Activated CD4-positive, alpha-beta T cell treated with anti-CD3 and anti-CD28 coated beads, Interleukin-2, amount 10 ng/mL, durations not matched to agents 24 days and 14 days (primary cell): ENCODE results near the gene SAMD4A. TPM values are rescaled to one million over a fixed set of nuclear protein-coding genes. Genes with fewer than 3 reads are reported as not detected.
"Not testable (repeated sequence)": the region's sequence is repeated elsewhere in the genome, so short reads cannot be mapped to it uniquely, and the experiment has no call there.

Experiments
- DNase-seq: peaks from one replicate; pipeline ENCODE4 v3.0.0; 2022
- H3K27ac Mint-ChIP-seq: one replicate; pipeline ENCODE4 v1.8.0; 2022; ENCODE audit warnings: mild to moderate bottlenecking, mixed read lengths
- H3K27me3 Mint-ChIP-seq: one replicate; pipeline ENCODE4 v1.8.0; 2022; ENCODE audit warnings: mixed read lengths
- H3K36me3 Mint-ChIP-seq: one replicate; pipeline ENCODE4 v1.8.0; 2022; ENCODE audit warnings: low read depth, mild to moderate bottlenecking, mixed read lengths
- H3K4me1 Mint-ChIP-seq: one replicate; pipeline ENCODE4 v1.8.0; 2021; ENCODE audit warnings: mixed read lengths
- H3K4me3 Mint-ChIP-seq: one replicate; pipeline ENCODE4 v1.8.0; 2022; ENCODE audit warnings: mild to moderate bottlenecking, moderate library complexity, mixed read lengths
- H3K9me3 Mint-ChIP-seq: one replicate; pipeline ENCODE4 v1.8.0; 2021; ENCODE audit warnings: mixed read lengths
- intact Hi-C: fragments of 100-400 bp; cut with micrococcal nuclease; formaldehyde crosslinking; loops from one replicate; pipeline ENCODE4 v1.15.1; 2023
- total RNA-seq: library from RNA; stranded (reverse); gene quantifications from 2 replicates; pipeline ENCODE4 v1.2.3, GENCODE V29; 2022

Gene SAMD4A
- total RNA-seq, 1 donor from 2014 or later = 4.6 TPM

GRCh38 chr14:54622192-54622958 is 55.4 kb downstream of the SAMD4A start:
- Mint-ChIP-seq H3K9me3 (peaks cover 8% of the 10 kb centered on the region), H3K36me3 (peaks cover 4% of the 10 kb centered on the region), H3K4me1 (peaks cover 28% of the 10 kb centered on the region), H3K27me3 (no peaks in the 10 kb centered on the region), H3K4me3 (no peak overlapping the region), H3K27ac (no peak overlapping the region)
- intact Hi-C loops = loop anchor here (1.0 to 10.0 kb wide), 2 partner anchors 24 to 52 kb away; no protein-coding TSS in a partner anchor
- DNase-seq = peak; percentile 63

- no peaks in the 10 kb centered on the region for H3K27me3 Mint-ChIP-seq
- H3K27ac Mint-ChIP-seq = no peak overlapping the region
- no peak overlapping the region for H3K4me3 Mint-ChIP-seq
- no peak for DNase-seq
- peaks cover 33% of the 10 kb centered on the region for H3K4me1 Mint-ChIP-seq
- peaks cover 4% of the 10 kb centered on the region for H3K36me3 Mint-ChIP-seq
- intact Hi-C loops = loop anchor here (10.0 kb wide), 1 partner anchor 51 kb away; no protein-coding TSS in a partner anchor
- H3K9me3 Mint-ChIP-seq = peaks cover 8% of the 10 kb centered on the region
These were observed 56.5 kb downstream of the SAMD4A start for GRCh38 chr14:54623279-54624004.

- H3K9me3 Mint-ChIP-seq, H3K27ac Mint-ChIP-seq, H3K4me3 Mint-ChIP-seq, DNase-seq, H3K27me3 Mint-ChIP-seq, H3K36me3 Mint-ChIP-seq: not testable (repeated sequence)
- intact Hi-C loops = loop anchor here (10.0 kb wide), 1 partner anchor 51 kb away; no protein-coding TSS in a partner anchor
- peaks cover 38% of the 10 kb centered on the region for H3K4me1 Mint-ChIP-seq
These were observed 57.1 kb downstream of the SAMD4A start for GRCh38 chr14:54624005-54624358.

GRCh38 chr14:54625112-54625511 is 58.2 kb downstream of the SAMD4A start:
- H3K9me3 Mint-ChIP-seq = peaks cover 4% of the 10 kb centered on the region
- intact Hi-C loops = loop anchor here (5.0 to 10.0 kb wide), 3 partner anchors 50 to 67 kb away; partner anchors contain the start of gene SAMD4A
- peaks cover 4% of the 10 kb centered on the region for H3K36me3 Mint-ChIP-seq
- no peak overlapping the region for H3K4me3 Mint-ChIP-seq
- H3K4me1 Mint-ChIP-seq = peaks cover 45% of the 10 kb centered on the region
- H3K27ac Mint-ChIP-seq = no peak overlapping the region
- DNase-seq = no peak
- H3K27me3 Mint-ChIP-seq = no peaks in the 10 kb centered on the region

- Mint-ChIP-seq H3K9me3 (peaks cover 8% of the 10 kb centered on the region), H3K36me3 (peaks cover 4% of the 10 kb centered on the region), H3K27me3 (no peaks in the 10 kb centered on the region), H3K27ac (peak overlapping the region; percentile 72), H3K4me1 (peaks cover 43% of the 10 kb centered on the region), H3K4me3 (peak overlapping the region; percentile 67)
- DNase-seq = no peak
- intact Hi-C loops = loop anchor here (2.0 to 10.0 kb wide), 4 partner anchors 48 to 104 kb away; partner anchors contain the start of gene SAMD4A
These were observed 60.3 kb downstream of the SAMD4A start for GRCh38 chr14:54627219-54627539.

- peak; percentile 88 for DNase-seq
- H3K4me3 Mint-ChIP-seq = peak overlapping the region; percentile 67
- peaks cover 37% of the 10 kb centered on the region for H3K4me1 Mint-ChIP-seq
- intact Hi-C loops = loop anchor here (1.0 to 10.0 kb wide), 5 partner anchors 47 to 146 kb away; partner anchors contain the start of gene SAMD4A
- H3K9me3 Mint-ChIP-seq = peaks cover 12% of the 10 kb centered on the region
- peak overlapping the region; percentile 72 for H3K27ac Mint-ChIP-seq
- peaks cover 4% of the 10 kb centered on the region for H3K36me3 Mint-ChIP-seq
- H3K27me3 Mint-ChIP-seq = no peaks in the 10 kb centered on the region
These were observed 60.8 kb downstream of the SAMD4A start for GRCh38 chr14:54627540-54628363.

- H3K27me3 Mint-ChIP-seq = no peaks in the 10 kb centered on the region
- H3K36me3 Mint-ChIP-seq = no peaks in the 10 kb centered on the region
- H3K9me3 Mint-ChIP-seq = peaks cover 9% of the 10 kb centered on the region
- no peak for DNase-seq
- peaks cover 33% of the 10 kb centered on the region for H3K4me1 Mint-ChIP-seq
- no peak overlapping the region for H3K4me3 Mint-ChIP-seq
- H3K27ac Mint-ChIP-seq = no peak overlapping the region
- intact Hi-C loops = loop anchor here (5.0 to 10.0 kb wide), 3 partner anchors 46 to 63 kb away; partner anchors contain the start of gene SAMD4A
These were observed 62.3 kb downstream of the SAMD4A start for GRCh38 chr14:54629183-54629582.

- Mint-ChIP-seq H3K27me3 (no peaks in the 10 kb centered on the region), H3K36me3 (no peaks in the 10 kb centered on the region), H3K4me3 (no peak overlapping the region), H3K9me3 (peaks cover 9% of the 10 kb centered on the region), H3K27ac (no peak overlapping the region), H3K4me1 (peaks cover 33% of the 10 kb centered on the region)
- no peak for DNase-seq
- intact Hi-C loops = loop anchor here (5.0 to 10.0 kb wide), 3 partner anchors 45 to 63 kb away; partner anchors contain the start of gene SAMD4A
These were observed 62.9 kb downstream of the SAMD4A start for GRCh38 chr14:54629635-54630360.

- intact Hi-C loops = no loop called here
These were observed 64.1 kb downstream of the SAMD4A start for GRCh38 chr14:54631016-54631415.

GRCh38 chr14:54632452-54632851 is 65.5 kb downstream of the SAMD4A start:
- intact Hi-C loops = no loop called here
- DNase-seq = no peak
- Mint-ChIP-seq H3K4me3 (no peak overlapping the region), H3K27ac (no peak overlapping the region), H3K9me3 (peaks cover 9% of the 10 kb centered on the region), H3K27me3 (no peaks in the 10 kb centered on the region), H3K4me1 (peaks cover 20% of the 10 kb centered on the region), H3K36me3 (no peaks in the 10 kb centered on the region)

More at GRCh38 chr14:54631016-54631415, 64.1 kb downstream of the SAMD4A start:
- no peaks in the 10 kb centered on the region for H3K27me3 Mint-ChIP-seq
- H3K4me1 Mint-ChIP-seq = peaks cover 30% of the 10 kb centered on the region
- no peak overlapping the region for H3K4me3 Mint-ChIP-seq
- no peaks in the 10 kb centered on the region for H3K36me3 Mint-ChIP-seq
- no peak for DNase-seq
- peaks cover 9% of the 10 kb centered on the region for H3K9me3 Mint-ChIP-seq
- no peak overlapping the region for H3K27ac Mint-ChIP-seq

GRCh38 chr14:54633076-54633475 is 66.1 kb downstream of the SAMD4A start:
- Mint-ChIP-seq H3K36me3 (no peaks in the 10 kb centered on the region), H3K9me3 (peaks cover 9% of the 10 kb centered on the region)
- intact Hi-C loops = no loop called here

GRCh38 chr14:54637270-54638134 is 70.6 kb downstream of the SAMD4A start:
- H3K4me1 Mint-ChIP-seq = no peaks in the 10 kb centered on the region
- no peak overlapping the region for H3K4me3 Mint-ChIP-seq
- H3K27me3 Mint-ChIP-seq = peaks cover 5% of the 10 kb centered on the region
- no peak overlapping the region for H3K27ac Mint-ChIP-seq
- DNase-seq = no peak
- peaks cover 1% of the 10 kb centered on the region for H3K9me3 Mint-ChIP-seq
- intact Hi-C loops = no loop called here
- H3K36me3 Mint-ChIP-seq = no peaks in the 10 kb centered on the region

More at GRCh38 chr14:54633076-54633475, 66.1 kb downstream of the SAMD4A start:
- peaks cover 14% of the 10 kb centered on the region for H3K4me1 Mint-ChIP-seq
- no peak overlapping the region for H3K27ac Mint-ChIP-seq
- no peak for DNase-seq
- no peaks in the 10 kb centered on the region for H3K27me3 Mint-ChIP-seq
- H3K4me3 Mint-ChIP-seq = no peak overlapping the region
